ENCODE measurements around the gene ABI1. TPM values are rescaled to one million over a fixed set of nuclear protein-coding genes. Genes with fewer than 3 reads are reported as not detected.
A peak's percentile ranks its signal among the peaks of the same experiment; 100 is the strongest.

Gene ABI1
- total and polyA plus RNA-seq, 8 donors = 11.7 to 71.0 (median 22.7) TPM

DNA sequence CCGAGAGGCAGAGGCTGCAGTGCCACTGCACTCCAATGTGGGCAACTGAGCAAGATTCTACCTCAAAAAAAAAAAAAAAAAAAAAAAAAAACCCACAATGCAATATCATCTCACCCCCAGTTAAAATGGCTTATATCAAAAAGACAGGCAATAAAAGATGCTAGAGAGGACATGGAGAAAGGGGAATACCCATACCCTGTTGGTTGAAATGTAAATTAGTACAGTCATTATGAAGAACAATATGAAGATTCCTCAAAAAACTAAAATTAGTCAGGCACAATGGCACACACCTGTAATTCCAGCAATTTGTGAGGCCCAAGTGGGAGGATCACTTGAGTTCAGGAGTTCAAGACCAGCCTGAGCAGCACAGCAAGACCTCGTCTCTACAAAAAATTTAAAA lies 25.7 kb downstream of the ABI1 start:
- peaks cover 0 to 22% (median 6%) of the 10 kb centered on the region in 4 donors for H3K4me1 ChIP-seq
- TF ChIP-seq EP300 (IDR thresholded peaks at IDR 0.05) = no peak
- TF ChIP-seq, protein P1, sequence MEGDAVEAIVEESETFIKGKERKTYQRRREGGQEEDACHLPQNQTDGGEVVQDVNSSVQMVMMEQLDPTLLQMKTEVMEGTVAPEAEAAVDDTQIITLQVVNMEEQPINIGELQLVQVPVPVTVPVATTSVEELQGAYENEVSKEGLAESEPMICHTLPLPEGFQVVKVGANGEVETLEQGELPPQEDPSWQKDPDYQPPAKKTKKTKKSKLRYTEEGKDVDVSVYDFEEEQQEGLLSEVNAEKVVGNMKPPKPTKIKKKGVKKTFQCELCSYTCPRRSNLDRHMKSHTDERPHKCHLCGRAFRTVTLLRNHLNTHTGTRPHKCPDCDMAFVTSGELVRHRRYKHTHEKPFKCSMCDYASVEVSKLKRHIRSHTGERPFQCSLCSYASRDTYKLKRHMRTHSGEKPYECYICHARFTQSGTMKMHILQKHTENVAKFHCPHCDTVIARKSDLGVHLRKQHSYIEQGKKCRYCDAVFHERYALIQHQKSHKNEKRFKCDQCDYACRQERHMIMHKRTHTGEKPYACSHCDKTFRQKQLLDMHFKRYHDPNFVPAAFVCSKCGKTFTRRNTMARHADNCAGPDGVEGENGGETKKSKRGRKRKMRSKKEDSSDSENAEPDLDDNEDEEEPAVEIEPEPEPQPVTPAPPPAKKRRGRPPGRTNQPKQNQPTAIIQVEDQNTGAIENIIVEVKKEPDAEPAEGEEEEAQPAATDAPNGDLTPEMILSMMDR (IDR thresholded peaks at IDR 0.05) = no peak
- no peak for TF ChIP-seq POLR2AphosphoS5 (IDR thresholded peaks at IDR 0.05)
- TF ChIP-seq POLR2A (IDR thresholded peaks at IDR 0.05) = no peak
- H3K9me3 ChIP-seq = no peaks in the 10 kb centered on the region
- H3K4me3 ChIP-seq = no peak overlapping the region
- H3K27me3 ChIP-seq = no peaks in the 10 kb centered on the region
- no peak for DNase-seq
- WGBS, 5 donors = 87 to 100% (median 96%) methylated on average over 2 of the region's 2 CpGs
- no peaks in the 10 kb centered on the region for H3K36me3 ChIP-seq
- H3K27ac ChIP-seq = no peak overlapping the region
- intact Hi-C loops (cut with DNase I; ENCODE audit: low total_unique reads) = no loop called here

GRCh38 chr10:26832960-26833359 lies 27.8 kb downstream of the ABI1 start:
- WGBS, 5 donors = 70 to 86% (median 79%) methylated on average over 2 of the region's 2 CpGs
- no peaks in the 10 kb centered on the region for H3K27me3 ChIP-seq
- no peaks in the 10 kb centered on the region for H3K36me3 ChIP-seq
- H3K27ac ChIP-seq = no peak overlapping the region
- no peaks in the 10 kb centered on the region for H3K9me3 ChIP-seq
- DNase-seq = no peak
- peaks cover 0 to 26% (median 8%) of the 10 kb centered on the region in 4 donors for H3K4me1 ChIP-seq
- H3K4me3 ChIP-seq = no peak overlapping the region
- TF ChIP-seq POLR2AphosphoS5 (IDR thresholded peaks at IDR 0.05) (no peak), POLR2A (IDR thresholded peaks at IDR 0.05) (no peak), EP300 (IDR thresholded peaks at IDR 0.05) (no peak)
- TF ChIP-seq, protein P1 (IDR thresholded peaks at IDR 0.05) = no peak
- intact Hi-C loops (cut with DNase I; ENCODE audit: low total_unique reads) = no loop called here

GRCh38 chr10:26831936-26832335 lies 28.8 kb downstream of the ABI1 start:
- WGBS, 5 donors = 78 to 86% (median 79%) methylated on average over 6 of the region's 6 CpGs
- intact Hi-C loops (cut with DNase I; ENCODE audit: low total_unique reads) = no loop called here

DNA sequence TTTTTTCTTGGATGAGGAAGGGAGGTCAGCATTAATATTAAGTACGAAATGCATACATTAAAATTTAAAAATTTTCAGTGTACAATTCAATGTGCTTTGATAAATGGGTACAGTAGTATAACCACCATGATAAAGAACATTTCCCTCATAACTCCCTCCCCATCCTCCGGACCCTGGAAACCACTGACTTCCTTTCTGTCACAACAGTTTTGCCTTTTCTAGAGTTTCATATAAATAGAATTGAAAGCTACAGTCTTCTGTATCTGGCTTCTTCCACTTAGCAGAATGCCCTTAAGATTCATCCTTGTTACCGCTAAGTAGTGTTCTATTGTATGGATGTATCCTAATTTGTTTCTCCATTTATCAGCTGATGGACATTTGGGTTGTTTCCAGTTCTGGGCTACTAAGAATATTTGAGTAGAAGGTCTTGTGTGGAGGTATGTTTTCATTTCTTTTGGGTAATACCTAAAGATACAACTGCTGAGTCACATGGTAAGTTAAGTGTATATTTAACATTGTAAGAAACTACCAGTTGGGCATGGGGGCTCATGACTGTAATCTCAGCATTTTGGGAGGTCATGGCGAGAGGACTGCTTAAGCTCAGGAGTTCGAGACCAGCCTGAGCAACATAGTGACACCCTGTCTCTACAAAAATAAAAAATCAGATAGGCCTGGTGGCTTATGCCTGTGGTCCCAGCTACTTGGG lies 30.8 kb downstream of the ABI1 start:
- 84 to 94% (median 93%) methylated on average over 5 of the region's 5 CpGs for WGBS, 5 donors
- TF ChIP-seq POLR2AphosphoS5 (IDR thresholded peaks at IDR 0.05) = no peak
- TF ChIP-seq POLR2A (IDR thresholded peaks at IDR 0.05) = no peak
- no peak for TF ChIP-seq EP300 (IDR thresholded peaks at IDR 0.05)
- TF ChIP-seq, protein P1 (IDR thresholded peaks at IDR 0.05) = no peak
- intact Hi-C loops (cut with DNase I; ENCODE audit: low total_unique reads) = no loop called here
- H3K27me3 ChIP-seq = no peaks in the 10 kb centered on the region
- H3K9me3 ChIP-seq = no peaks in the 10 kb centered on the region
- no peak overlapping the region for H3K4me3 ChIP-seq
- DNase-seq = no peak
- H3K27ac ChIP-seq = no peak overlapping the region
- no peaks in the 10 kb centered on the region for H3K36me3 ChIP-seq
- H3K4me1 ChIP-seq = peaks cover 0 to 26% (median 8%) of the 10 kb centered on the region in 4 donors

More at GRCh38 chr10:26831936-26832335, 28.8 kb downstream of the ABI1 start:
- no peak for DNase-seq
- Histone ChIP-seq H3K4me3 (no peak overlapping the region), H3K27me3 (no peaks in the 10 kb centered on the region), H3K4me1 (peaks cover 0 to 26% (median 8%) of the 10 kb centered on the region in 4 donors), H3K27ac (peak overlapping the region in 1 of 5 donors; percentile 11), H3K9me3 (no peaks in the 10 kb centered on the region), H3K36me3 (no peaks in the 10 kb centered on the region)
- TF ChIP-seq POLR2AphosphoS5 (IDR thresholded peaks at IDR 0.05) = peak in 1 of 3 donors; percentile 27
- no peak for TF ChIP-seq POLR2A (IDR thresholded peaks at IDR 0.05)
